WTC11 (cell line): ENCODE measurements around the gene TFAP2E.

Experiments used
- ATF2 ChIP-seq: sonication (generic); formaldehyde crosslinking; IDR thresholded peaks from 2 replicates; pipeline ENCODE4 v1.8.1; 2022; ENCODE audit warnings: low read depth, missing genetic modification reagents, borderline replicate concordance
- CBFB ChIP-seq: sonication (generic); formaldehyde crosslinking; IDR thresholded peaks from 2 replicates; pipeline ENCODE4 v1.8.1; 2022; ENCODE audit warnings: mild to moderate bottlenecking, low read depth, missing genetic modification reagents
- CTCF ChIP-seq: fragments of 200-600 bp; IDR thresholded peaks from 2 replicates; pipeline ENCODE4 v1.8.0; 2022; ENCODE audit warnings: antibody characterized with exemption
- ELF4 ChIP-seq: sonication (generic); formaldehyde crosslinking; IDR thresholded peaks from 2 replicates; pipeline ENCODE4 v1.8.1; 2022; ENCODE audit warnings: low read depth, mild to moderate bottlenecking, moderate library complexity, missing genetic modification reagents
- EMX1 ChIP-seq: fragments of 250-450 bp; sonication (Bioruptor Pico); IDR thresholded peaks from 2 replicates; pipeline ENCODE4 v1.8.0; 2021; ENCODE audit warnings: mild to moderate bottlenecking
- HMGXB4 ChIP-seq: sonication (generic); formaldehyde crosslinking; IDR thresholded peaks from 2 replicates; pipeline ENCODE4 v1.8.1; 2023; ENCODE audit warnings: mild to moderate bottlenecking, moderate library complexity, missing genetic modification reagents
- MAX ChIP-seq: sonication (generic); formaldehyde crosslinking; IDR thresholded peaks from 2 replicates; pipeline ENCODE4 v1.8.0; 2022; ENCODE audit warnings: mild to moderate bottlenecking, missing genetic modification reagents
- ZNF232 ChIP-seq: sonication (generic); formaldehyde crosslinking; IDR thresholded peaks from 2 replicates; pipeline ENCODE4 v1.8.0; 2022; ENCODE audit warnings: mild to moderate bottlenecking, missing genetic modification reagents
- ZNF532 ChIP-seq: fragments of 250-450 bp; sonication (Bioruptor Pico); IDR thresholded peaks from 2 replicates; pipeline ENCODE4 v1.9.0; 2021; ENCODE audit warnings: mild to moderate bottlenecking, borderline replicate concordance
- TF ChIP-seq, protein P1 (sequence below): sonication (generic); formaldehyde crosslinking; IDR thresholded peaks from 2 replicates; pipeline ENCODE4 v1.8.0; 2023; ENCODE audit warnings: missing genetic modification reagents

GRCh38 chr1:35576061-35576765 lies 3.1 kb downstream of the TFAP2E start:
- TF ChIP-seq CTCF (no peak), ZNF232 (CRISPR knock-in tag) (no peak), ATF2 (CRISPR knock-in tag) (no peak), ZNF532 (CRISPR knock-in tag) (no peak), ELF4 (no peak), MAX (CRISPR knock-in tag) (no peak), CBFB (CRISPR knock-in tag) (no peak), HMGXB4 (CRISPR knock-in tag) (no peak), EMX1 (CRISPR knock-in tag) (no peak)
- TF ChIP-seq, protein P1, sequence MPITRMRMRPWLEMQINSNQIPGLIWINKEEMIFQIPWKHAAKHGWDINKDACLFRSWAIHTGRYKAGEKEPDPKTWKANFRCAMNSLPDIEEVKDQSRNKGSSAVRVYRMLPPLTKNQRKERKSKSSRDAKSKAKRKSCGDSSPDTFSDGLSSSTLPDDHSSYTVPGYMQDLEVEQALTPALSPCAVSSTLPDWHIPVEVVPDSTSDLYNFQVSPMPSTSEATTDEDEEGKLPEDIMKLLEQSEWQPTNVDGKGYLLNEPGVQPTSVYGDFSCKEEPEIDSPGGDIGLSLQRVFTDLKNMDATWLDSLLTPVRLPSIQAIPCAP (CRISPR knock-in tag) = no peak
